HPDE6-E6E7 (cell line): ENCODE results near the gene OVAAL.

ENCODE experiments used
- DNase-seq: peaks from one replicate; pipeline ENCODE4 v3.0.0; 2011; ENCODE audit warnings: missing footprints; ENCODE audit errors: extremely low spot score

OVAAL gene

DNA sequence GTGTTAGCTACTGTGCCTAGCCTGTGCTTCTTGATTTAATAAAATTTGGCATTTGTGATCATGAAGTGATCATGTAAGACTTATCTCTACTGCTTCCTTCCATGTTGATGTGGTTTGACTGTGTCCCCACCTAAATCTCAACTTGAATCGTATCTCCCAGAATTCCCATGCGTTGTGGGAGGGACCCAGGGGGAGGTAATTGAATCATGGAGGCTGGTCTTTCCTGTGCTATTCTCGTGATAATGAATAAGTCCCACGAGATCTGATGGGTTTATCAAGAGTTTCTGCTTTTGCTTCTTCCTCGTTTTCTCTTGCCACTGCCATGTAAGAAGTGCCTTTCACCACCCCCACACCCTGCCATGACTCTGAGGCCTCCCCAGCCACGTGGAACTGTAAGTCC, at the start of gene OVAAL:
OVAAL (plus strand) TSS at position 301 of the 400 bp plus-strand sequence.
- DNase-seq: no peak

DNA sequence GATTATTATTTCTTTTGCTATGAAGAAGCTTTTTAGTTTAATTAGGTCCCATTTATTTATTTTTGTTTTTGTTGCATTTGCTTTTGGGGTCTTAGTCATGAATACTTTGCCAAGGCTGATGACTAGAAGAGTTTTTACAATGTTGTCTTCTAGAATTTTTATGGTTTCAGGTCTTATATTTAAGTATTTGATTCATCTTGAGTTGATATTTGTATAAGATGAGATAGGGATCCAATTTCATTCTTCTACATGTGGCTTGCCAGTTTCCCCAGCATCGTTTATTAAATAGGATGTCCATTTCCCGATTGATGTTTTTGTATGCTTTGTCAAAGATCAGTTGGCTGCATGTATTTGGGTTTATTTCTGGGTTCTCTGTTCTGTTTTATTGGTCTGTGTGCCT, 47.9 kb upstream of the OVAAL start:
- DNase-seq: no peak

GRCh38 chr1:180513531-180513930, 45.2 kb upstream of the OVAAL start:
- no peak for DNase-seq

DNA sequence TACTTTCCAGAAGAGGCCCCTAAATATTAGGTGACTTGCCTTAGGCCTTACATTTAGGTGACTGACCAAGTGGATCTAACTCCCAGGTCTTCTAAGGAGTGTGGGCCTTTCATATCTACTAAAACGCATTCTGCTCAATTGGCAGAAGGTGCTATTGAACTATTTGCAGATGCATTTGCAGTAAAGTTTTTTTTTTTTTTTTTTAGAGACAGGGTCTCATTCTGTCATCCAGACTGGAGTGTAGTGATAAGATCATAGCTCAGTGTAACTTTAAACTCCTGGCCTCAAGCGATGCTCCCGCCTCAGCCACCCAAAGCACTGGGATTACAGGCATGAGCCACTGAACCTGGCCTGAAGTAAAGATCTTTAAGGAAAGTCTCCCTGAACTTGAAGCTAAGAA, 43.4 kb upstream of the OVAAL start:
- no peak for DNase-seq

DNA sequence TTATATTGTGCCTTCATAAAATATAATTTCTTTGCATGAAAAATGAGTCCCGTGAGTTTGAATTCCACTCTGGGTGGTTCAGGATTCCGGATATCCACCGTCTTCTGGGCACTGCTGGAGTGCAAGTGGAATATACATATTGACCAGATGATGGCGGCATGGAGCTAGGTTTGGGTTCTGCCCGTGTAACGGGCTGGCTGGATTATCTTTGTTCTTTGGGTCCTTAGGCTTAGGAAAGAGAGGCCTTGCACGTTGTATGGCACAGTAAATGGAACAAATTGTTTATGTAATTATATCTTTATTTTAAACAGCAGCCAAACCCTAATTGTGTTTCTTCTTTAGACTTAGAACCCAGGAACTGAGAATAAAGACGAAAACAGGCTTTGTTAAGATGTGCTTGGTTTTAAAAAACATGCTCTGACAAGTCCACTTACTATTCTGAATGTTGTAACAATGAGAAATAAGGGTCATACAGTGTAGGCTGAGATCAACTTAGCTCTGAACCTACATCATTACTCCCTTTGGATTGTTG, 42.8 kb upstream of the OVAAL start:
- peak; percentile 67 for DNase-seq

- no peak for DNase-seq
Observed at GRCh38 chr1:180519846-180520245, 38.9 kb upstream of the OVAAL start.

DNA sequence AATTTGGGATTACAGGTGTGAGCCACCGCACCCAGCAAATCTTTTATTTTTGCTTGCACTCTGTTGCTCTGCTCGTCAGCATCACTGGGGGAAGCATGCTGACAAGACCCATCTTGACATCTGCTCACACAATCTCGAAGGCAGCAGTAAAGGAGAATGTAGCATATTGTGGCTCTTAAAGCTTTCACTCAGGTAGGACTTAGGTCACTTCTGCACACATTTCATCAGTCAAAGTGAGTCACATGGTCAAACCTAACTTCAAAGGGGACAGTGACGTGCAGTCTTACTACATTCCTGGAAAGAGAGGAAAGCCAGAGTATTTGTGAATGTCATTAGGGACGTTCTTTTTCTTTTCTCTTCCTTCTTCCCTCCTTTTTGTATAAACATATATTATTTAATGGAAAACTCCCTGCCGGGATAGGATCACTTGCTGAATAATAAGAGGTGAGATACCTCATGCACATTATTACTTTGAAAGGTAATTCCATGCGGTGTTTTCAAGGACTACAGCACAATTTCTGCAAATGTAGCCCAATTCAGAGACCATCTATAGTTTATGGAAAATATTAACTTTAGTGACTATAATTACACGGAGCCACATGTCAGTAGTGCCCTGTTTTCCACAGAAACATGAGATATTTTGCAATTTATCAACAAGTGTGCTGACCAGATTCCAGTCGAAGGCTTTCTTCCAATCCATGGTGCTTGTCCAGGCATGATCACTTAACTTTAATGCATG, 37.1 kb upstream of the OVAAL start:
- peak; percentile 50 for DNase-seq

DNA sequence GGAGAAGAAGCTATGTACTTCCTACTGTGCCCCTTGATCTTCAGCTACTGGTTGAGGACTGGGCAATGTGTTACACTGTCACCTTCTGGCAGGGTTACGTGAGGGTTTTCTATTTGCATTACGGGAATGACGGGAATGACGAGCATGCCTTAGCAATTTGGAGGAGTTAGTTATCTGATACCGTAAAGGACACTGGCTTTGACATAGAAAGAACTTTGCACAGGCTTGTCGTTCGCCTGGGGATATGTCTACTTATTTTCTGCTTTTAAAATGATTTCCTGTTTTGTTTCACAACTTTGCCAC, 36.6 kb upstream of the OVAAL start:
- peak; percentile 81 for DNase-seq

DNA sequence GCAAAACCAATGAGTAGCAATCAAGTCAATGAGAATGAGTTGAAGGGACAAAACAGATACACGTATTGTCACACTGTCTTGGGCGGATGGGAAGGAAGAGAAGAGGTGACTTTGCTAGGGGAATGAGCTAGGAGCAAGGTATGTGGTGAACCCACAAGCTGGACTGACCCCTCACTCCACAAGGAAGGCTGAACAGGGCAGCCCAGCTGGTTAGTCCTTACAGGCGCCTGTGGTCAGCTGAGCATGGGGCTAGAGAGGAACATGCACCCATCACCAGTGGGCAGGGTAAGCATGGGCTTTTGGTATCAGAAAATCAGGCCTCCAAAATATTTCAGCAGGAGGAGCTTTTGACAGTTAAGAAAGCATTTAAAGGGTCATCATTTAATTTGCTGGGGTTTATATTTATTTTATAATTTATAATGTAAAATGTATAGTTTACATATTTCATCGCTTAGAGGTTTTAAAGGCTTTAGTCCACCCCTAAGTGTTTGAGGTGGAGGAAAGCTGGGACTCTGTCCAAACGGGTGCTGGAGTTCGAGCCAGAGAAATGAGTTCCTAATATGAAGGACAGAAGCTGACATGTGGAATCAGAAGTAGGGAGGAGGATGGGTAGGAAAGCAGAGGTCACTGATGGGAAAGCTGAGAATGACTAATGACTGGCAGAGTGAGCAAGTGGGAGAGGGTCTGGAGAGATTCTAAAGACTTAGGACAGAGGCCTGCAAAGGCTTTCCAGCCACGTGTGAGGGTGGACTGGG, 34.4 kb upstream of the OVAAL start:
- no peak for DNase-seq

DNA sequence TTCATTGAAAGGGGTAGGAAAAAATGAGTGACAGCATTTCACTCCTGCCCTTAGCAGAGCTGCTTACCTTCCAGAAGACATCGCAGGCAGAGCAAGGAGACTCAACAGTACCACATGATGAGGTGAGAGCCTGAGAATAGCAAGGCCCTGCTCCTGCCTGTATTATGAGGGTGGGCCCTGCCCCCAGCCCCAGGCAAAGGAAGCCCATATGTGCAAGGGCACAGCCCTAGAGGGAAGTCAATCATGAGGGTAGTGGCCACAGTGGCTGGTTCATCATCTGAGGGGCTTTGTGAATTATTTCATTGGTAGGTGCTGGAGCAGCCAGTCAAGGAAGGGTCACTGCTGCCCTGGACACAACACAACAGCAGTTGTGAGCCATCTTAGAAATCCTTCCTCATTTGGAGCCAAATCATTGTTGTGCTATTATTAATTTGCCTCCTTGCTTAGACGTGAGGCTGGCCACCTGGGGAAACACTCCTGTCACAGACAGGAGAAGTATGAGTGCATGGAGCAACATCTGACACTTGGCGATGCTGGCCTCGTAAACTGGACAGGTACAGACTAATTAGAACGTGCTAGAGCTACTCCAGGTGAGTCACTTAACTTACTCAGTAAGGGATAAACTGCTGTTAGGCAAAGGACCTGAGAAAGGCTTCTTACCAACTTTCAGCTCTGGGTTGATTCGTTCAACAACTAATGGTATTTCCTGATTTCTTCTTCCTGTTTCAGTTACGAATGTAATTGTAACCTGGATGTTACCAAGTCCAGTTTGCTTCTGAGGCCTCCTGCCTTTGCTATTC, 33.6 kb upstream of the OVAAL start:
- no peak for DNase-seq

DNA sequence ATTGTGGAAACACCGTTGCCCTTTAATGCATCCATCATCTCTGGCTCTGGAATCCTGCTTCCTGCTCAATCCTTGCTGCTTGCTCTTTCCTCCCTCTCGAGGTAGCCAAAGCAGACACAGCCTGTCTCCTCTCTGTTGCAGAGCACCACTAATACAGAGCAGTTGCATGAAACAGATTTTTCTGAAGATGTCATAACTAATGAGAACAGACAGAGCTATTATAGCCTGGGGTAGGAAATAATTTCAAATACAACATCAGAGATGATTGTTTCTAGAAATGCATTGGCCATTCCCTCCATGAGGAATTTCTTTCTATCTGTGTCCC, 33.1 kb upstream of the OVAAL start:
- DNase-seq: no peak

- DNase-seq: no peak
Observed at GRCh38 chr1:180527101-180527669, 31.6 kb upstream of the OVAAL start.

DNA sequence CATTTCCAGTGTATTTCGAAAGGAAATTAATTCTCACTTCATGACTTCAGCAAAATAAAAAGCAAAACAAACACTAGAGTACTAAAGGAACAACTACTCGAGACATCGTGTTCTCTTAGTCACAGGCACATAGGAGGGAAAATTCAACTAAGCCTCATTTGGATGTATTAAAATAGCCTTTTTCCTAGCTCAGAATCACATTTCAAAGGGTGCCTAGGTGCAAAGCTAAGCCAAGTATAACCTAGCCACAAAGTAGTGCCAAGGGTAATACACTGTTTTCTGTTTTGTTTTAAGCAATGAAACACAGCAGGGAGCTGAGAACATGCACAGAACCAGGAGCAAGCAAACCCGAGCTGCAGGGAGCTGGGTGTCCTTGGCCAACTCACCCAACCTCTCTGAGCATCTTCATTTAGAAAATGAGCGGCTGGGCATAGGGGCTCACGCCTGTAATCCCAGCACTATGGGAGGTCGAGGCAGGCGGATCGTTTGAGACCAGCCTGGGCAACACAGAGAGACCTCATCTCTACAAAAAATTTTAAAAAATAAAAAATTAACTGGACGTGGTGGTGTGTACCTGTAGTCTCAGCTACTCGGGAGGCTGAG, 29.8 kb upstream of the OVAAL start:
- DNase-seq: no peak

DNA sequence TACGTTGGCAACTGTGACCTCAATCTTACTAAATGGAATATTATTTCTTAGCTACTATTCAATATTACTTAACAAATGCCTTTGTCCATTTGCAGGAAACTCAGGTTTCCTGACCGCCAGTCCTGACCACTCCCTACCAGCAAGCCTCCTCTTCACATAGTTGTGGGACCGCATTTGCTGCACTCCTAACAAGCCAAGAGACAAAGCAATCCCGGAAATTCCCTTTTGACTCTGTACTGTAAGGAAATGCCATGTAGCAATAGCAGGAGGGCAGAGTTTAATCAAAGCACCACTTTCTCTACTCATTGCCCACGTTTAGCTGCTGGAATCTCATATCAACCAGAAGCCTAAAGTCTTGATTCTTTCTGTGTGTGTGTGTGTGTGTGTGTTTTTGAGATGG, 28.3 kb upstream of the OVAAL start:
- peak; percentile 49 for DNase-seq

- DNase-seq: no peak
Observed at GRCh38 chr1:180532854-180533253, 25.9 kb upstream of the OVAAL start.

DNA sequence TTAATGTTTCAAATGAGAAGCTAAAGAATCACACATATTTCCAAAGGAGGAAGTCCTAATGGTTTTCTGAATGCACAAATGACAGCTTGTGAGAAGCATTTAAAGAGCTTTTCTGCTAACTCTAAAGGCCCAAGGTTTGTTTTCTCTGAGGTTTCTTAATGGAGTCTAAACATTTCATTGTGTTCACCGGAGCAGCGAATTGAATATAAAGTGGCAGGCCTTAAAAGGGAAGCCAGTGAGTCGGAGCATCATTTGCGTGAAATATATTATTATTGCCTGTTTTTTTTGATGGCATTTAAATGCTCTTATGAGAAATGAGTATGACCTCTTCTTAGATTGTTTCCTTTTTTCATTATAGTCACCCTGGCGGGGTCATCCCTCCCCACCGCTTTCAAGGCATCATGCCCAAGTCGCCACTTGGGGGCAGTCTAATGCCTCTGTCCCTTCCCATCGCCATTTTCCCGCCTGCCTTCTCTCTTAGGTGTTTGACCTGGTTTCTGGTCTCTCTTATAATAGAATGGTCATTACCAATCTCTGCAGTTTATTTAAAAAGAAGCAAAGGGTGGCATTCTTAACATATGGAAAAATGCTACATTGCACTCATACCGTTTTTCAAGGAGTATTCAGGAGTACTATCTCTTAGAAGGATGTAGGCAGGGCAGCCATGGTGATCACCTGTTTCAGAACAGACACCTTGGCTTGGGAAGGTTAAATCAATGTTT, 25.3 kb upstream of the OVAAL start:
- DNase-seq: peak; percentile 64

- DNase-seq: no peak
Observed at GRCh38 chr1:180534214-180534613, 24.6 kb upstream of the OVAAL start.

DNA sequence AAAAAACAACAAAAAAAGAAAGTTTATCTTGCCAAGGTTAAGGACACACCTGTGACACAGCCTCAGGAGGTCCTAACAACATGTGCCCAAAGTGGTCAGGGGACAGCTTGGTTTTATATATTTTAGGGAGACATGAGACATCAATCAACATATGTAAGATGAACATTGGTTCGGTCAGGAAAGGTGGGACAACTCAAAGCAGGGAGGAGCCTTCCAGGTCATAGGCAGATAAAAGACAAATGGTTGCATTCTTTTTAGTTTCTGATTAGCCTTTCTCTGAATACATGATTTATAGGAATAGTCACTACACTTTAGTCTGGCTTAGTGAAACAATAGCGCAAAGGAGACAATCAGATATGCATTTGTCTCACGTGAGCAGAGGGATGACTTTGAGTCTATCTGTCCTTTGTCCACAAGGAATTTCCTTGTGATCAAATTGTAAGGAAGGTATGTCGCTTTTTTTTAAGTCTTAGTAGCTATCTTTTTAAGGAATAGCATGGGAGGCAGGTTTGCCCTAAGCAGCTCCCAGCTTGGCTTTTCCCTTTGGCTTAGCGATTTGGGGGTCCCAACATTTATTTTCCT, 23.3 kb upstream of the OVAAL start:
- no peak for DNase-seq

- no peak for DNase-seq
Observed at GRCh38 chr1:180536821-180537372, 21.9 kb upstream of the OVAAL start.

DNA sequence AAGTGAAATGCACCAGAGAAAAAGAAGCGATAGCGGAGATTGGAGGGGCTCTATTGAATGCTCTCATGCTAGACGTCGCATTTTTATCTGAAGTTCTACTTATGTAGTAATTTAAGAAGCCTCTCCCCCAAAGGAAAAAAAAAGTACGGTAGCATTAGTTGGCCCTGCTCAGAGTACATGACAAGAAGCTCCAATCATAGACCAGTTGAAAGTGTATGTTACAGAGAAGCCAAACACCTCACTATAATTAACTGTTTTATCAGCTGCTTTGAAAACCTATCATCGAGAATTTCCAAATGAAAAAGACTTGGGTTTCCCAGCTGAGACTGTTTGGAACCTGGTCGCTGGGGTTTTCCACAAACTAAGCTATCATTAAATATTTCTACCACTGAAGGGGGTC, 19.6 kb upstream of the OVAAL start:
- DNase-seq: no peak
